SIG-M5 (cell line): ENCODE results near the gene PRKAA2.
"Not testable (repeated sequence)": the region's sequence is repeated elsewhere in the genome, so short reads cannot be mapped to it uniquely, and the experiment has no call there.

ENCODE experiments used
- DNase-seq: peaks from one replicate; lab custom pipeline; 2025; lab: John Stamatoyannopoulos, UW

PRKAA2 gene

DNA sequence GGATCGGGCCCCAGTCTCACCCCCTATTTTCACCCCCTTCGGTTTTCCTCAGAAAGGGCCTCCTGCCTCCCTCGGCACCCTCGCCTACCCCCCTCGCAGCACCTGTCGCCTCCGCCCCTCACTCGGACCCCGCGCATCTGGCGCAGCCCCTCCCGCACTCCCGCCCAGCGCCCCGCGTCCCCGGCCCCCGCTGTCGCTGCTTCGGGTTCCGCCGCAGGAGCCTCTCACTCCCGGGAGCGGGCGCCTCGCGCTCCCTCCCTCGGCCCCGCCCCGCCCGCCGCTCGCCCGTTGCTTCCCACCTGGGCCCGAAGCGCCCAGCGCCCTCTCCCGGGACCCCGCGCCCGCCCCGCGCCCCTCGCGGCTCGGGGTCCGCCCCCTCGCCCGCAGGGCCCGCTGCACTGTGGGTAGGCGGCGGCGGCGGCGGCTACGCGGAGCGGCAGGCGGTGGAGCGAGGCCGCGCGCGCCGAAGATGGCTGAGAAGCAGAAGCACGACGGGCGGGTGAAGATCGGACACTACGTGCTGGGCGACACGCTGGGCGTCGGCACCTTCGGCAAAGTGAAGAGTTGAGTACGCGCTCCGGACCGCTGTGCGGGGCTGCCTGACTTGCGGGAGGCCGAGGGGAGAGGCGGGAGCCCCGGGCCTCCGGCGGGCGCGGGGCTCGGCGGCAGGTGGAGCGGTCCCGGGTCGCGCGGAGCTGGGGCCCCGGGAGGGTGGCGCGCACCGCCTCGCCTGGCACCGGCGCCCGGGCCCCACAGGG lies at the start of gene PRKAA2:
Gene PRKAA2, plus strand, starts transcription at position 396 of the 758 bp plus-strand sequence. Its CDS starts 74 bp downstream, at position 470.
- no peak for DNase-seq

DNA sequence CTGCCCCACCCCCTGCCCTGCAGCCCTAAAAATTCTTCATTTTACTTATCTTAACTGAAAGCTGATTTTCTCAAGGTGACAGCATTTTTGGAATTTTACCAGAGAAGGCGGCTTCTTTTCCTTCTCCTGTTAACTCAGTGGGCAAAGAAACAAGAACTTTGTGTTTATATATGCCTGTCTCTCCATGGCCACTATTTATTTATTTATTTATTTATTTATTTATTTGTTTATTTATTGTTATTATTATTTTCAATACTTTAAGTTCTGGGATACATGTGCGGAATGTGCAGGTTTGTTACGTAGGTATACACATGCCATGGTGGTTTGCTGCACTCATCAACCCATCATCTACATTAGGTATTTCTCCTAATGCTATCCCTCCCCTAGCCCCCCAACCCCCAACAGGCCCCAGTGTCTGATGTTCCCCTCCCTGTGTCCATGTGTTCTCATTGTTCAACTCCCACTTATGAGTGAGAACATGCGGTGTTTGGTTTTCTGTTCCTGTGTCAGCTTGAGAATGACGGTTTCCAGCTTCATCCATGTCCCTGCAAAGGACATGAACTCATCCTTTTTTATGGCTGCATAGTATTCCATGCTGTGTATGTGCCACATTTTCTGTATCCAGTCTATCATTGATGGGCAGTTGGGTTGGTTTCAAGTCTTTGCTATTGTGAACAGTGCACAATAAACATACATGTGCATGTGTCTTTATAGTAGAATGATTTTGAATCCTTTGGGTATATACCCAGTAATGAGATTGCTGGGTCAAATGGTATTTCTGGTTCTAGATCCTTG lies 49.5 kb upstream of the PRKAA2 start:
- DNase-seq: not testable (repeated sequence)

GRCh38 chr1:56610097-56610496 lies 35.0 kb upstream of the PRKAA2 start:
- DNase-seq: not testable (repeated sequence)

DNA sequence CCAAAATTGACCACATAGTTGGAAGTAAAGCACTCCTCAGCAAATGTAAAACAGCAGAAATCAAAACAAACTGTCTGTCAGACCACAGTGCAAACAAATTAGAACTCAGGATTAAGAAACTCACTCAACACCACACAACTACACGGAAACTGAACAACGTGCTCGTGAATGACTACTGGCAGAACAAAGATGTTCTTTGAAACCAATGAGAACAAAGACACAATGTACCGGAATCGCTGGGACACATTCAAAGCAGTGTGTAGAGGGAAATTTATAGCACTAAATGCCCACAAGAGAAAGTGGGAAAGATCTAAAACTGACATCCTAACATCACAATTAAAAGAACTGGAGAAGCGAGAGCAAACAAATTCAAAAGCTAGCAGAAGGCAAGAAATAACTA lies 34.3 kb upstream of the PRKAA2 start:
- not testable (repeated sequence) for DNase-seq

DNA sequence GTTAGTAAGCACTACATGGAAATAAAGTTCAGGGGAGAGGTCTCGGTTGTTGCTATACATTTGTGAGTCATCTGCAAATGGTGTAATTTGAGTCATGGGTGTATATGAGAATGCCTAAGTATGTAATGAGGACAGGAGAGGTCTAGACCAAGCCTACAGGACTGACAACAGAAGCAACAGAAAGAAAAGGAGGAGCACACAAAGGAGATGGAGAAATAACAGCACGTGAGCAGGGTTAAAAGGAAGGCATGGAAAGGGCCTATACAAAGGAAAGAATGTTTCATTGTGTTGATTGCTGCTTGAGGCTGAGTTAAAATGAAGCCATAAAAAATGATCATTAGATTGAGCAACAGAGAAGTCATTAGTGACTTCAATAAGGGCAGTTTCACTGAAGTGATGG lies 28.0 kb upstream of the PRKAA2 start:
- DNase-seq: no peak

DNA sequence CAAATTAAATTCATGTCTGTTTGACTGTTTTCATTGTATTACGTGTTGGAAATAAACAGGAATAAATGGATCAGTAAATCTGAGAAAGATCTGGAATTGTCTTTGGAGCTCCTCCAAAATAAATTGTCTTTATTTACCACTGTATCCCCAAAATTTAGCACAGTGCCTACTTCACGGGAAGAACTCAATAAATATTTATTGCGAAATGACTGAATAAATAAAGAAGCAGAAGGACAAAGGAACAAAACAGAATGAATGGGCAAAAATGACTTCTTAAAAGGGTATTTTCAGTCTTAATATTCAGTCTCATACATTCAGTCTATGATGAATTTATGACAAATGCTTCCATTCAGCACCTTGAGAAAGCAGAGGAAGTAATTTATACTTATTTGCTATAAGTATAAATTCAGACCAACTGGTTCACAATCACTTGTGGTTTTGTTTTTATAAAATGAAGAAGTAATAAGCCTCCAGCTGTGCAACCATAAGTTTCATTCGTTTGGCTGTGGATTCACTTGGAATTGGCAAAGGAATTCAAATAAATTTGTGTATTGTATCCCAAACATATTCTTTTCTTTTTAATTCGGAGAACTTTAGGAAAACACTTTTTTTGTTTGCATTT lies 19.2 kb upstream of the PRKAA2 start:
- no peak for DNase-seq

DNA sequence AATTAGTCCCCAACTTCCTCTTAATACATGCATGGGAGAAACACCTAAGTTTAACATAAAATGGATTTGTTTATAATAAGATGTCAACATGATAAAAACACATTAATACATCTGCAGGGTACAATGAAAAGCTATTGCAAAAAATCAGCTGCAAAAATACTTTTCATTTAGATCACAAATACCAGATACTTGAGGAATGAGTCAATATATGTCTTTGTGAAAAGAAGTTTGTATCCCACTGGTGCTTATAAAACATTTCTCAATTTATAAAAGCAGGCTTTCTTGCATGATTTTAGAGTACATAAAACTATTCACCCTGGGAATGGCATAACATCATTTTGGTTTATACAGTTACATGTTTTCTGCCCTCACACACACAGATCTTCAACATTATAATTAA lies 18.6 kb upstream of the PRKAA2 start:
- DNase-seq: no peak

- no peak for DNase-seq
These were observed 18.0 kb upstream of the PRKAA2 start for GRCh38 chr1:56627019-56627635.

- DNase-seq: no peak
These were observed 17.5 kb upstream of the PRKAA2 start for GRCh38 chr1:56627636-56628039.

DNA sequence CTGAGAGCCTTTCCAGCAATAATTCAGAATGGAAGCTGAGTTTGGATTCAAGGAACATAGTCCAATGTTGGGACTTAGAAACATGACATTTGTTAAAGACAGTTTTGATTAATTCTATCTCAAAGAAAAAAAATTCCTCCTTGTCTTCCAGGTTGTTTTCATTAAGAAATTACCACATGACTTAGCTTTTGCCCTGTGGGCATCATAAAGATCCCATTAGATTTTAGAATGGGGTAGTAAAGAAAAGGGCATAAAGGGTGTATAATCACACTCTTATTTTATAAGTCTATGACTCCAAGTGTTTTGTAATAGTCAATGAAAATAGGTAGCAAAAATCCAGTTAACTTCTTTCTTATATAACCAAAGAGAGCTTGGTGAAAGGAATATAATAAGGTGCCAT lies 14.3 kb upstream of the PRKAA2 start:
- DNase-seq: no peak

DNA sequence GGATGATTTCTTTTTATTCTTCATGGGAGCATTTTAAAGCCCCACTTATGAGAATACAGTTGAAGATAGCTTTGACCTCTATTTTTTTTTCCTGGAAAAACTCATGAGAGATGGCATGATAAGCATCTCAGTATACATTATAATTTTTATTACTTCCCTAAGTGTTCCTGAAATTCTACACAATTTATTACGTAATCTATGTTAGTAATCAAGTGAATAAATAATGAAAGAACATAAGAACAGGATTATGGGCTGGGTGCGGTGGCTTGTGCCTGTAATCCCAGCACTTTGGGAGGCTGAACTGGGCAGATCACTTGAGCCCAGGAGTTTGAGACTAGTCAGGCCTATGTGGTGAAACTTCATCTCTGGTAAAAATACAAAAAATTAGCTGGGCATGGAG lies 13.2 kb upstream of the PRKAA2 start:
- no peak for DNase-seq

DNA sequence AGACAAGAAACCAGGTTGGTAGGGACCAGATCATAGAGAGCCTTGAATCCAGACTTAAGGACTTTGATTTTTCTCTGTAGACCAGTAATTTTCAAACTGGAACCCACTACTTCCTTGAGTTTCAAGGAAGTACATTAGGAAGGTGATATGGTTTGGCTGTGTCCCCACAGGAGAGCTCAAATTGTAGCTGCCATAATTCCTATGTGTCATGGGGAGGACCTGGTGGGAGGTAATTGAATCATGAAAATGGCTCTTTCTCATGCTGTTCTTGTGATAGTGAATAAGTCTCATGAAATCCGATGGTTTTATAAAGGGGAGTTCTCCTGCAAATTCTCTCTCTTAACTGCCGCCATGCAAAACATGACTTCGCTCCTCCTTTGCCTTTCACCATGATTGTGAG lies 10.1 kb upstream of the PRKAA2 start:
- no peak for DNase-seq

- DNase-seq: no peak
These were observed 6.9 kb upstream of the PRKAA2 start for GRCh38 chr1:56638248-56638647.

- DNase-seq: no peak
These were observed 5.9 kb upstream of the PRKAA2 start for GRCh38 chr1:56639211-56639610.

DNA sequence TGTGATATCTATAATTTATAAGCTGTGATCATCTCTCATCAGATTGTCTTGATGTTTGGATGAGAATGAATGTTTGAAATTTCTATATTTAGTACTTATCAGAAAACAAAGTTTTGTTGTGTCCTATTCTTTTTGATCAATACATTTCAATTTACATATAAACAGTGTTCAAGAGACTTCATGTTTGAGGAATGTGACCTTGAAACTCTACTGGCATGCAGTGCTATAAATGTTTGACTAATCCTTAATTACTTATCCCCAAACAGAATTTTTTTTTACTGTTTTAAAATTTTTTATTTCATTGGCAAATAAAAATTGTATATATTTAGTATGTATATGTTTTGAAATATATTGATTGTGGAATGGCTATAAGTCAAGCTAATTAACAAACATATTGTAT lies 1.5 kb upstream of the PRKAA2 start:
- no peak for DNase-seq

DNA sequence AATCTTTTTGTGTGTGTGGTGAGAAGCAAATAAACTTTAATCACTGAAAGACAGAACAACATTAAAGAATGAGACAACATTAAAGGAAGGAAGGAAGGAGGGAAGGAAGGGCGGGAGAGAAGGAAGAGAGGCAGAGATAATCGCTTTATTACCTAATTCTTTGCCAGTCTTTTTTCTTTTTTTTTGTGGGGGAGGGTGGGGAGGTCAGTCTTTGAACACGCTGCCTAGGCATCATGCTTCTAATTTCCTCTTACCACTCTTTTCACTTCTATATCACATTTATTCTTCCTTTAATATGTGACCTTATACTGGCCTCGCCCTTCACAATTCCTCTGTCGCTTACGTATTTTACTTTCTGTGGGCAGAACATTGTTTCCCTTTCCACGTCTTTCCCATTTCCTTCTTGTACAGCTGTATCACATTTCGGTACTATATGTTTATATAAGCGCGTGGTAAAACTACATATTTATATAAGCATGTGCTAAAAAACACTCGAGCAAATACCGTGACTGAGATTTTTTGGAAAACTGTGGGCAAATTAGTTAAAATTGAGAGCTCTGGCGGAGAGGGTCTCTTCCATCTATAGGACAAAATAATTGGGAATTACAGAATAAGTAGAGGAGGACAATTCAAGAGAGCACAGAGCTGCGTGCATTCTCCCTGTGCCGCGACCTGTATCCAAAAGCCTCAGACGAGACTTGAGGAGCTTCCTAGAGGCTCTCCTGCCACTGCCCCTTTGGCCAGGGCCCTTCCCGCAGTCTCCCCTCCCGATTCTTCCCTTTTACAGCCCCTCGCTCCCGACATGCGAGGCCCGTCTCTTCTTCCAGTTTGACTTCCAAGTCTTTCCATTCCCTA lies 823 bp upstream of the PRKAA2 start:
- no peak for DNase-seq

DNA sequence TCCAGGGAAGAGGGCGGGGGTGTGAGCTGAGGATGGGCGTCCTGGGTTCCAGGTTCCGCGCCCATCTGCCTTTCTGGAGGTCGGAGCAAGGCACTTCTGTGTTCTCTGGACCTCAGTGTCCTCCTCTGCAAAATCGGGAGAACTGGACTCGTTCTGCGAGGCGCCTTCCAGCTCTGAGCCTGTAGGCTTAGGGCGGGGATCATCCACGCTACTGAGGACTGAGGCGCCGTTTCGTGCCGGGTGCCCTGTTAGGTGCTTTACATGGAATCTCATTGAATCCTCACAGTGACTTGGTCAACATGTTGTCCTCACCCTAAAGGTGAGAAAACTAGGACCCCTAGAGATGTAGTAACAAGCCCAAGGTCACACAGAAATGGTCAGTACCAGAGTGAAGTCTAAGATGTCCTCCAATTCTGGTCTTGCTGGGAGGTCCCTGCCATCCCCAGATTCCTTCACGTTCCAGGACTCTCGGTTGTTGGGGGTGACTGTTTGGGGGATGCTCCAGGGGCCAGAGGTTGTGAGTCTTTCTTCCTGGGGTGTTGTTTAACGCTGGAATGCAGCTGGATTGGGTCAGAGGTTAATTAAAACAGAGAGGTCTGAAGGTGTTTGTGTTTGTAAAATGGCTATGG lies 677 bp downstream of the PRKAA2 start:
- DNase-seq: no peak

DNA sequence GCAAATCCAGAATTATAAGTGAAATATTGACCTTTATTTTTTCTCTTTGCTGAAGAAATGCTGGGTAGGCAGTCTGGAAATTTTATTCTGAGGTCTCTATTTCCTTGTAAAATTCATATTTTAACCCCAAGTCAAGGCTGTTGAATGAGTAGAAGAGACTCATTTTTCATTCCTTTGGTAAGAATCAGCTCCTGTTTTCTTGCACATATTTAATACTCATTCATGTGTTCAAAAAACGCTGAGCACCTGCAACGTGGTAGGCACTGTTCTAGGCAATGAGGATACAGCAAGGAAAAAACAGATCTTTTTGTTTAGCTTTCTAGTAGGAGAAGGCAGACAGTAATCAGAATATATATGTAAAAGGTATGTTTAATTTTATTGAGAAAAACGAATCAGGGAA lies 1.5 kb downstream of the PRKAA2 start:
- DNase-seq: no peak

GRCh38 chr1:56647106-56647505 lies 2.0 kb downstream of the PRKAA2 start:
- DNase-seq: no peak

GRCh38 chr1:56648546-56648945 lies 3.4 kb downstream of the PRKAA2 start:
- DNase-seq: no peak
